ENCODE measurements around the gene CSMD2.

Gene CSMD2

DNA sequence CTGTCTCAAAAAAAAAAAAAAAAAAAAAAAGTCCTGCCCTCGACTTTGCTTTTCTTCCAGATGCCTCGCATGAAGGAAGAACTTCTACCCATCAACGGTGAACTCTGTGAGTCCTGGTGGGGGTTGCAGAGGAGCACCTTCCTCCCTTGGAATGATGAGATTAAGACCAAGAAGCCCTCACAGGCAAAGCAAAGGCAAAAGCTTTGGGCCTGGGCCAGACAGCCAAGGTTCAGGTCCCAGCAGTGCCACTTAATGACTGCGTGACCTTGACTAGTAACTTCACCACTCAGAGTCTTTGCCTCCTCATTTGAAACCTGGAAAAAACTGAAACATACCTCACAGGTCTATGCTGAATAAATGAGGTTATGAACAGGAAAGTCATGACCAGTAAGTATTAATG, 637.1 kb downstream of the CSMD2 start:
- Histone ChIP-seq H3K36me3 (ENCODE audit: insufficient read depth, low read length) (no peaks in the 10 kb centered on the region), H3K79me2 (ENCODE audit: insufficient read depth, low read length) (no peaks in the 10 kb centered on the region), H3K4me3 (ENCODE audit: low read depth in 1 of 2, low read length in 2 of 2) (no peak overlapping the region), H3K9ac (ENCODE audit: low read depth, low read length) (no peak overlapping the region), H3K27me3 (ENCODE audit: insufficient read depth, low read length, poor library complexity) (peaks cover 3% of the 10 kb centered on the region), H3K4me2 (ENCODE audit: insufficient read depth, low read length) (no peak overlapping the region), H2AFZ (ENCODE audit: low read depth, low read length) (no peak overlapping the region), H3K9me3 (ENCODE audit: insufficient read depth, low read length, severe bottlenecking) (no peaks in the 10 kb centered on the region), H3K4me1 (ENCODE audit: insufficient read depth, low read length) (no peaks in the 10 kb centered on the region), H3K27ac (ENCODE audit: low read length) (no peak overlapping the region), H4K20me1 (ENCODE audit: insufficient read depth, low read length) (no peaks in the 10 kb centered on the region)
- DNase-seq (no peak), ATAC-seq (ENCODE audit: insufficient read depth, low read depth) (no peak)
- TF ChIP-seq, protein P1, sequence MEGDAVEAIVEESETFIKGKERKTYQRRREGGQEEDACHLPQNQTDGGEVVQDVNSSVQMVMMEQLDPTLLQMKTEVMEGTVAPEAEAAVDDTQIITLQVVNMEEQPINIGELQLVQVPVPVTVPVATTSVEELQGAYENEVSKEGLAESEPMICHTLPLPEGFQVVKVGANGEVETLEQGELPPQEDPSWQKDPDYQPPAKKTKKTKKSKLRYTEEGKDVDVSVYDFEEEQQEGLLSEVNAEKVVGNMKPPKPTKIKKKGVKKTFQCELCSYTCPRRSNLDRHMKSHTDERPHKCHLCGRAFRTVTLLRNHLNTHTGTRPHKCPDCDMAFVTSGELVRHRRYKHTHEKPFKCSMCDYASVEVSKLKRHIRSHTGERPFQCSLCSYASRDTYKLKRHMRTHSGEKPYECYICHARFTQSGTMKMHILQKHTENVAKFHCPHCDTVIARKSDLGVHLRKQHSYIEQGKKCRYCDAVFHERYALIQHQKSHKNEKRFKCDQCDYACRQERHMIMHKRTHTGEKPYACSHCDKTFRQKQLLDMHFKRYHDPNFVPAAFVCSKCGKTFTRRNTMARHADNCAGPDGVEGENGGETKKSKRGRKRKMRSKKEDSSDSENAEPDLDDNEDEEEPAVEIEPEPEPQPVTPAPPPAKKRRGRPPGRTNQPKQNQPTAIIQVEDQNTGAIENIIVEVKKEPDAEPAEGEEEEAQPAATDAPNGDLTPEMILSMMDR (IDR thresholded peaks at IDR 0.05; ENCODE audit: borderline replicate concordance, extremely low read depth, low read length, poor library complexity, severe bottlenecking) = no peak
- no peak for TF ChIP-seq EZH2 (IDR thresholded peaks at IDR 0.05; ENCODE audit: borderline replicate concordance, low read depth, low read length, severe bottlenecking)

DNA sequence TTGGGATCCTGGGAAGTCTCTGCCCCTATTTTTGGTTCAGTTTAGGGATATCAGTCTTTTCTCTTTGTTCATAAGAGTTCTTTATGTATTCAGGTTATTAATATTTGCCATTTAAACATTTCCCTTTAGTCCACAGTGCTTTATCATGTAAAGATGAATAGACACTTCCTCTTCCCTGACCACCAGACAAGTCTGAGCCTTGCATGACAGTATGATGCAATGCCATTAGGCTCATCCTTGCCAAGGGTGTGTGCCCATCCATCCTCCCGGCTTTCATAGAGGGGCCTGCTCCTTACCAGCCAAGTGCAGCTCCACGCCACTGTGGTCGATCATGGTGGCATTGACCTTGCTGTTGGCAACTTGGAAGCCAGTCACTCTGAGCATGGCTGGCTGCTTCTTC, 640.4 kb downstream of the CSMD2 start:
- no peak overlapping the region for H3K4me3 ChIP-seq (ENCODE audit: low read depth in 1 of 2, low read length in 2 of 2)
- H3K79me2 ChIP-seq (ENCODE audit: insufficient read depth, low read length) = no peaks in the 10 kb centered on the region
- TF ChIP-seq, protein P1 (IDR thresholded peaks at IDR 0.05; ENCODE audit: borderline replicate concordance, extremely low read depth, low read length, poor library complexity, severe bottlenecking) = no peak
- TF ChIP-seq EZH2 (IDR thresholded peaks at IDR 0.05; ENCODE audit: borderline replicate concordance, low read depth, low read length, severe bottlenecking) = no peak
- no peaks in the 10 kb centered on the region for H4K20me1 ChIP-seq (ENCODE audit: insufficient read depth, low read length)
- peaks cover 3% of the 10 kb centered on the region for H3K27me3 ChIP-seq (ENCODE audit: insufficient read depth, low read length, poor library complexity)
- no peak overlapping the region for H3K4me2 ChIP-seq (ENCODE audit: insufficient read depth, low read length)
- no peak overlapping the region for H3K9ac ChIP-seq (ENCODE audit: low read depth, low read length)
- ATAC-seq (ENCODE audit: insufficient read depth, low read depth) (no peak), DNase-seq (no peak)
- no peak overlapping the region for H2AFZ ChIP-seq (ENCODE audit: low read depth, low read length)
- H3K36me3 ChIP-seq (ENCODE audit: insufficient read depth, low read length) = no peaks in the 10 kb centered on the region
- H3K27ac ChIP-seq (ENCODE audit: low read length) = no peak overlapping the region
- H3K4me1 ChIP-seq (ENCODE audit: insufficient read depth, low read length) = no peaks in the 10 kb centered on the region
- no peaks in the 10 kb centered on the region for H3K9me3 ChIP-seq (ENCODE audit: insufficient read depth, low read length, severe bottlenecking)

DNA sequence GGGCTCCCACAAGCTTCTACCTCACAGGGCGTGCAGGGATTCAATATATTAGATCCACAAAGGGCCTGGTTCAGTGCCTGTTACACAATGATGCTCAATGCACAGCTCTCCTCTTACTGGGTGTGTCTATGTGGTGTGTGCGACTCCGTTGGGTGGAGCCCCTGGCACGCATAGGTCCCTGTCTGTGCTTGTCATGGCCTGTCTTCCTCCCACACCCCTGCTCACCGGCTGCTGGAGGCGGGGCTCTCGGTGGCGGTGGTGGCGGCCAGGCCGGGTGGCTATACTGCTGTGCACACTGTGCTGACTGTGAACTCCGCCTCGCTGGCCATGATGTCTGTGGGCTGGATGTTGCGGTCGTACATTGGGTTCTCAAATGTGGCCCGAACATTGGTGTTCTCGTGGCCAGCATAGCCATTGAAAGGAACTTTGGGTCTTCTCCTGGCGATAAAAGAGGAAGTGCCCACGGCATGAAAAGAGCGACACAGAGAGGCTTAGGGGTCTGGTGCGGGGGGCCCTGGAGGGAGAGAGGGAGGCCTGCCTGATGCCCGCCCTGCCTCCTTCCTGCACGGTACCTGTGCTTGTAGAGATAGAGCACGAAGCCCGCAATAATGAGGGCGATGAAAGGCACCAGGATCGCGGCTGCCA, 645.7 kb downstream of the CSMD2 start:
- no peaks in the 10 kb centered on the region for H3K79me2 ChIP-seq (ENCODE audit: insufficient read depth, low read length)
- H3K4me3 ChIP-seq (ENCODE audit: low read depth in 1 of 2, low read length in 2 of 2) = no peak overlapping the region
- no peak for TF ChIP-seq EZH2 (IDR thresholded peaks at IDR 0.05; ENCODE audit: borderline replicate concordance, low read depth, low read length, severe bottlenecking)
- TF ChIP-seq, protein P1 (IDR thresholded peaks at IDR 0.05; ENCODE audit: borderline replicate concordance, extremely low read depth, low read length, poor library complexity, severe bottlenecking) = no peak
- H3K4me1 ChIP-seq (ENCODE audit: insufficient read depth, low read length) = no peaks in the 10 kb centered on the region
- ATAC-seq (ENCODE audit: insufficient read depth, low read depth) (no peak), DNase-seq (no peak)
- no peak overlapping the region for H3K27ac ChIP-seq (ENCODE audit: low read length)
- H3K9me3 ChIP-seq (ENCODE audit: insufficient read depth, low read length, severe bottlenecking) = no peaks in the 10 kb centered on the region
- no peaks in the 10 kb centered on the region for H4K20me1 ChIP-seq (ENCODE audit: insufficient read depth, low read length)
- H3K9ac ChIP-seq (ENCODE audit: low read depth, low read length) = no peak overlapping the region
- H3K27me3 ChIP-seq (ENCODE audit: insufficient read depth, low read length, poor library complexity) = peaks cover 12% of the 10 kb centered on the region
- no peak overlapping the region for H3K4me2 ChIP-seq (ENCODE audit: insufficient read depth, low read length)
- no peak overlapping the region for H2AFZ ChIP-seq (ENCODE audit: low read depth, low read length)
- no peaks in the 10 kb centered on the region for H3K36me3 ChIP-seq (ENCODE audit: insufficient read depth, low read length)
